ENCODE measurements around the gene UNC13A.
"Not testable (repeated sequence)": the region's sequence is repeated elsewhere in the genome, so short reads cannot be mapped to it uniquely, and the experiment has no call there.

UNC13A gene

DNA sequence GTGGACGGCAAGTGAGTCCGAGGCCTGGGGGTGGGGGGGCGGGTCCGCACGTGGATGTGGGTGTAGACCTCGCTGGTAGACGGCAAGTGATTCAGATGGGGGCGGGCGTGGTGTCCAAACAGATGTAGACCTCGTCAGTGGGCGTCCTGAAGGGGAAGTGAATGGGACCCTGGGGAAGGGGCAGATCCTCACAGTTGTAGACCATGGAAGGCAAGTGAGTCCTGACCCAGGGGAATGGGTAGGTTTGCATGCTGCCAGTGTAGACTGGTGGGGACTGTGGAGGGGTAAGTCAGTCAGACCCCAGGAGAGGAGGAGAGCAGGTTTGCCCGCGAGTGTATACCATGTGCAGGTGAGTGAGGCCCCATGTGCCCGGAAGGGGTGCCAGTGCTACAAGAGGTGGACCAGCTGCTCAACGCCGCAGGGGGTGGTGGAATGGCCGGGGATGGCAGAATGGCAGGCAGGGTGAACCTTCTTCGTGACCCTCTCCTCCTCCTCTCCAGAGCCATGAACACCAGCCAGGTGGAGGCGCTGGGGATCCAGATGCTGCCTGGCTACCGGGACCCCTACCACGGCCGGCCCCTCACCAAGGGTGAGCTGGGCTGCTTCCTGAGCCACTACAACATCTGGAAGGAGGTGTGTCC lies 110.6 kb downstream of the UNC13A start:
- H3K9me3 ChIP-seq (ENCODE audit: control insufficient read depth, low read length): no peaks in the 10 kb centered on the region
- DNase-seq: no peak
- H3K36me3 ChIP-seq (ENCODE audit: control insufficient read depth, insufficient read depth, low read length): peaks cover 49% of the 10 kb centered on the region
- no peak overlapping the region for H3K4me3 ChIP-seq (ENCODE audit: insufficient read depth, low read depth, low read length, poor library complexity, severe bottlenecking)
- H3K27me3 ChIP-seq (replicated peaks; ENCODE audit: control insufficient read depth, insufficient read depth, low read length, poor library complexity, severe bottlenecking): no peaks in the 10 kb centered on the region
- no peak overlapping the region for H3K27ac ChIP-seq (ENCODE audit: insufficient read depth, low read length, poor library complexity, severe bottlenecking)
- no peaks in the 10 kb centered on the region for H3K4me1 ChIP-seq (ENCODE audit: control insufficient read depth, insufficient read depth, low read length, poor library complexity, severe bottlenecking)

DNA sequence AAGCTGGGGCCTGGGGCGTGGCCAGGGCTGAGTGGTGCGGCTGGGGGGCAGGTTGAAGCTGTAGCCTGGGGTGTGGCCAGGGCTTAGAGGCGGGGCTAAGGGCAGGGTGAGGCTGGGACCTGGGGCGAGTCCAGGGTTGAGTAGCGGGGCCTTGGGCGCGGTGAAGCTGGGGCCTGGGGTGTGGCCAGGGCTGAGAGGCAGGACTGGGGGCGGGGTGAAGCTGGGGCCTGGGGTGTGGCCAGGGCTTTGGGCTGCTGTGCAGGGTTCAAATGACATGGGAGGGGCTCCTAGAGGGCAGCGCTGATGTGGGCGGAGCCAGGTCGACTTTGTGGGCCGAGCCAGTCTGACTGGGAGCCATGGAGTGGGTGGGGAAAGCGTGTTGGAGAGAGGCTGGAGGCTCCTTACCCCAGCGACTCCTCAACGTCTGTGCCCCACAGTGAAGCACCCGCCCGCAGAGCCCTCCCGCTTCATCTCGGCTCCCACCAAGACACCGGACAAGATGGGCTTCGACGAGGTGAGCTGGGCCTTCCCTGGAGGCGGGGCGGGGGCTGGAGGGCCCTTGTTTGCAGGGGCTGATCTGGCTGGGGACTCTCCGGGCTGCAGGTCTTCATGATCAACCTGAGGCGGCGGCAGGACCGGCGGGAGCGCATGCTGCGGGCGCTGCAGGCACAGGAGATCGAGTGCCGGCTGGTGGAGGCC lies 111.2 kb downstream of the UNC13A start:
- Histone ChIP-seq H3K36me3 (ENCODE audit: control insufficient read depth, insufficient read depth, low read length) (peaks cover 55% of the 10 kb centered on the region), H3K4me1 (ENCODE audit: control insufficient read depth, insufficient read depth, low read length, poor library complexity, severe bottlenecking) (no peaks in the 10 kb centered on the region), H3K4me3 (ENCODE audit: insufficient read depth, low read depth, low read length, poor library complexity, severe bottlenecking) (no peak overlapping the region), H3K9me3 (ENCODE audit: control insufficient read depth, low read length) (no peaks in the 10 kb centered on the region), H3K27ac (ENCODE audit: insufficient read depth, low read length, poor library complexity, severe bottlenecking) (no peak overlapping the region), H3K27me3 (replicated peaks; ENCODE audit: control insufficient read depth, insufficient read depth, low read length, poor library complexity, severe bottlenecking) (no peaks in the 10 kb centered on the region)
- no peak for DNase-seq

DNA sequence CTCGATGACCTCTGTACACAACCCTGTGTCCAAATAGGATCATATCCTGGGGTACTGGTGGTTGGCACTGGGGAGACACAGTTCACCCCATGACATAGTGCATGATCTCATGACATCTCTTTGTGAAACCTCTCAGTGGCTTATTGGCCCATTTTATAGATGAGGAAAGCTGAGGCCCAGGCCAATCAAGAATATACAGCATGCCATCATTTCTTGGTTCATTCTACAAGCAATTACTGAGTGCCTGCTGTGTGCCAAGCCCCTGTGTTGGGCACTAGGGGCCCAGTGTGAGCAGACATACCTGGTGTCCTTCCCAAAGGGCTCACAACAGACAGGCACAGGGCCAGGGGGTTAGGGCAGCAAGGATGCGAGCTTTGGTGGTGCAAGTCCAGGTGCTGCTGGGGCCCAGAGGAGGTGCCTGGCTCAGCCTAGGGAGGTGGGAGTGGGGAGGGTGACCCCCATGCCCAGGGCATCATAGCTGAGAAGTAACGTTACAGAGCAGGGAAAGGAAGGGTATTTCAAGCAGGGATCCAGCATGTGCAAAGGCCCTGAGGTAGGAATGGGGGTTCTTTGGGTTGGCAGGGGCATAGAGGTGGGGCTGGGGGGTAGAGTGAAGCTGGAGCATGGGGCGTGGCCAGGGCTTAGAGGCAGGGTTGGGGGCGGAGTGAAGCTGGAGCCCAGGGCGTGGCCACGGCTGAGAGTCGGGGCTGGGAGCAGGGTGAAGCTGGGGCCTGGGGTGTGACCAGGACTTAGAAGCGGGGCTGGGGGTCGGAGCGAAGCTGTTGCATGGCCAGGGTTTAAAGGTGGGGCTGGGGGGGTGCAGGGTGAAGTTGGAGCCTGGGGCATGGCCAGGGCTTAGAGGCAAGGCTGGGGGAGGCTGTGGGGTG lies 112.0 kb downstream of the UNC13A start:
- Histone ChIP-seq H3K4me1 (ENCODE audit: control insufficient read depth, insufficient read depth, low read length, poor library complexity, severe bottlenecking) (no peaks in the 10 kb centered on the region), H3K27me3 (replicated peaks; ENCODE audit: control insufficient read depth, insufficient read depth, low read length, poor library complexity, severe bottlenecking) (no peaks in the 10 kb centered on the region), H3K27ac (ENCODE audit: insufficient read depth, low read length, poor library complexity, severe bottlenecking) (no peak overlapping the region), H3K4me3 (ENCODE audit: insufficient read depth, low read depth, low read length, poor library complexity, severe bottlenecking) (no peak overlapping the region), H3K36me3 (ENCODE audit: control insufficient read depth, insufficient read depth, low read length) (peaks cover 56% of the 10 kb centered on the region), H3K9me3 (ENCODE audit: control insufficient read depth, low read length) (no peaks in the 10 kb centered on the region)
- DNase-seq: no peak

DNA sequence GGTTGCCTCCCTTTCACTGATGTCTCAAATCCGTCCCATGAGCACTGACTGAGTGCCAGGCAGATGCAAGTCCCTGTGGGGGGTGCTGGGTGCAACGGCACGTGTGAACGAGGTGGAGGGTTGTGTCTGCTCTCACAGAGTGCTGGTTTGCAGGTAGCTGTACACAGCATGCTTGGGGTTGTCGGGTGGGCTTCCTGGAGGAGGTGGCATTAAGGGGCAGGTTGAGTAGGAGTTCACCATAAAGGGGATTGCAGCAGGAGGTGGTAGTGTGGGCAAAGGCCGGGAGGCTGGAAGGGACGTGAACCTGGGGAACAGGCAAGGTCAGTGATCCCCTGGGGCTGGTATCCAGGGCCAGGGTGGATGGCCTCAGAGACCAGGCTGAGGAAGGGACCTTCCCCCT lies 115.5 kb downstream of the UNC13A start:
- Histone ChIP-seq H3K27me3 (replicated peaks; ENCODE audit: control insufficient read depth, insufficient read depth, low read length, poor library complexity, severe bottlenecking) (no peaks in the 10 kb centered on the region), H3K4me3 (ENCODE audit: insufficient read depth, low read depth, low read length, poor library complexity, severe bottlenecking) (no peak overlapping the region), H3K27ac (ENCODE audit: insufficient read depth, low read length, poor library complexity, severe bottlenecking) (no peak overlapping the region), H3K36me3 (ENCODE audit: control insufficient read depth, insufficient read depth, low read length) (peaks cover 54% of the 10 kb centered on the region), H3K4me1 (ENCODE audit: control insufficient read depth, insufficient read depth, low read length, poor library complexity, severe bottlenecking) (no peaks in the 10 kb centered on the region), H3K9me3 (ENCODE audit: control insufficient read depth, low read length) (no peaks in the 10 kb centered on the region)
- no peak for DNase-seq

DNA sequence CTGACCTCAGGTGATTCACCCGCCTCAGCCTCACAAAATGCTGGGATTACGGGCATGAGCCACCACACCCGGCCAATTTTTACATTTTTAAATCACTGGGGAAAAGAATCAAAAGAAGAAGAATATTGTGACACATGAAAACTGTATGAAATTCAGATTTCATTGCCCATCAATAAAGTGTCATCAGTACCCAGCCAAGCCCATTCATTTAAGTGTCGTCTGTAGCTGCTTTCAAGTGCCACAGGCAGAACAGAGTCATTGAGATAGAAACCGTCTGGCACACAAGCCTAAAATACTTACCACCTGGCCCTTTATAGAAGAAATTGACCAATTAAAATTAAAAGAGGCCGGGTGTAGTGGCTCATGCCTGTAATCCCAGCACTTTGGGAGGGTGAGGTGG lies 117.4 kb downstream of the UNC13A start:
- Histone ChIP-seq H3K36me3 (ENCODE audit: control insufficient read depth, insufficient read depth, low read length) (peaks cover 62% of the 10 kb centered on the region), H3K9me3 (ENCODE audit: control insufficient read depth, low read length) (no peaks in the 10 kb centered on the region), H3K27ac (ENCODE audit: insufficient read depth, low read length, poor library complexity, severe bottlenecking) (no peak overlapping the region), H3K4me3 (ENCODE audit: insufficient read depth, low read depth, low read length, poor library complexity, severe bottlenecking) (no peak overlapping the region), H3K4me1 (ENCODE audit: control insufficient read depth, insufficient read depth, low read length, poor library complexity, severe bottlenecking) (no peaks in the 10 kb centered on the region), H3K27me3 (replicated peaks; ENCODE audit: control insufficient read depth, insufficient read depth, low read length, poor library complexity, severe bottlenecking) (no peaks in the 10 kb centered on the region)
- no peak for DNase-seq

DNA sequence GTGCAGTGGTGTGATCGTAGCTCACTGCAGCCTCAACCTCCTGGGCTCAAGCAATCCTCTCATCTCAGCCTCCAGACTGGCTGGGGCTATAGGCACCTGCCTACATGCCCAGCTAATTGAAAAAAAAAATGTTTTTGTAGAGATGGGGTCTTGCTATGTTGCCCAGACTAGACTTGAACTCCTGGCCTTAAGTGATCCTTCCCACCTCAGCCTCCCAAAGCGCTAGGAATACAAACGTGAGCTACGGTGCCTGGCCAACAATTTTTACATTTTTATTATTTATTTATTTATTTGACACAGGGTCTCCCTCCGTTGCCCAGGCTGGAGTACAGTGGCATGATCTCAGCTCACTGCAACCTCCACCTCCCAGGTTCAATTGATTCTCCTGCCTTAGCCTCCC lies 117.9 kb downstream of the UNC13A start:
- not testable (repeated sequence) for H3K27me3 ChIP-seq (replicated peaks; ENCODE audit: control insufficient read depth, insufficient read depth, low read length, poor library complexity, severe bottlenecking); H3K27ac ChIP-seq (ENCODE audit: insufficient read depth, low read length, poor library complexity, severe bottlenecking); DNase-seq; H3K4me1 ChIP-seq (ENCODE audit: control insufficient read depth, insufficient read depth, low read length, poor library complexity, severe bottlenecking); H3K9me3 ChIP-seq (ENCODE audit: control insufficient read depth, low read length); H3K4me3 ChIP-seq (ENCODE audit: insufficient read depth, low read depth, low read length, poor library complexity, severe bottlenecking)
- H3K36me3 ChIP-seq (ENCODE audit: control insufficient read depth, insufficient read depth, low read length): peaks cover 62% of the 10 kb centered on the region

DNA sequence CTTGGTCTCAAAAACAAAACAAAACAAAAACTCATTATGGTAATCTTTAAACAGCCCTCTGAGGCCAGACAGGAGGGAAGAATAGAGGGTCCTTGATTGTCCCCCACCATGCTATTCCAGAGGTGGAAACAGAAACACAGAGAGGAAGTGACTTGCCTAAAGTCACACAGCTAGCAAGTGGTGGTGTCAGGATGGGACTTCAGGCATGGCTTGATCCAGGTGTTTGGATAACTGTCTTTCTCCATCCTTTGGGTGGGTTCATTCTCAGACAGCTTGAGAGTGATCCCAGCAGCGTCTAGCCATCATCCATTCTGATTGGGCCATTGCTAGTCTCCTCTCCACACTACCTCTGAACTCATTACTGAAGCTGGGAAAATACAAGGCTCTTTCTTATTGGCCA lies 120.2 kb downstream of the UNC13A start:
- Histone ChIP-seq H3K27me3 (replicated peaks; ENCODE audit: control insufficient read depth, insufficient read depth, low read length, poor library complexity, severe bottlenecking) (no peaks in the 10 kb centered on the region), H3K4me1 (ENCODE audit: control insufficient read depth, insufficient read depth, low read length, poor library complexity, severe bottlenecking) (no peaks in the 10 kb centered on the region), H3K4me3 (ENCODE audit: insufficient read depth, low read depth, low read length, poor library complexity, severe bottlenecking) (no peak overlapping the region), H3K9me3 (ENCODE audit: control insufficient read depth, low read length) (no peaks in the 10 kb centered on the region), H3K36me3 (ENCODE audit: control insufficient read depth, insufficient read depth, low read length) (peaks cover 71% of the 10 kb centered on the region), H3K27ac (ENCODE audit: insufficient read depth, low read length, poor library complexity, severe bottlenecking) (no peak overlapping the region)
- DNase-seq: no peak

DNA sequence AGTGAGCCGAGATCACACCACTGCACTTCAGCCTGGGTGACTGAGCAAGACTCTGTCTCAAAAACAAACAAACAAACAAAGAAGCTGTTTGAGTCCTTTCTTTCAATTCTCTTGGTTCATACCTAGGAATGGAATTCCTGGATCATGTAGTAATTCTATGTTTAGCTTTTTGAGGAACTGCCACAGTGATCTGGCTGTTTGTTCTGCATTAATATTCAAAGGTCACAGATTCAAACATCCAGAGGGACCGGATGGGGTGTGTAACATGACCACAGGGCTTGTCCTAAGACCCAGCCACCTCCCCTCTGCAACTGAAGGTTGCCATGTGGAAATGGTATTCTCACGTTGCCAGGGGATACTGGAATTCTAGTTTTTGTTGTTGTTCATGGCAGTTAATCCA lies 122.5 kb downstream of the UNC13A start:
- no peaks in the 10 kb centered on the region for H3K27me3 ChIP-seq (replicated peaks; ENCODE audit: control insufficient read depth, insufficient read depth, low read length, poor library complexity, severe bottlenecking)
- H3K4me1 ChIP-seq (ENCODE audit: control insufficient read depth, insufficient read depth, low read length, poor library complexity, severe bottlenecking): no peaks in the 10 kb centered on the region
- no peak overlapping the region for H3K4me3 ChIP-seq (ENCODE audit: insufficient read depth, low read depth, low read length, poor library complexity, severe bottlenecking)
- DNase-seq: no peak
- H3K27ac ChIP-seq (ENCODE audit: insufficient read depth, low read length, poor library complexity, severe bottlenecking): no peak overlapping the region
- H3K36me3 ChIP-seq (ENCODE audit: control insufficient read depth, insufficient read depth, low read length): peaks cover 65% of the 10 kb centered on the region
- no peaks in the 10 kb centered on the region for H3K9me3 ChIP-seq (ENCODE audit: control insufficient read depth, low read length)

DNA sequence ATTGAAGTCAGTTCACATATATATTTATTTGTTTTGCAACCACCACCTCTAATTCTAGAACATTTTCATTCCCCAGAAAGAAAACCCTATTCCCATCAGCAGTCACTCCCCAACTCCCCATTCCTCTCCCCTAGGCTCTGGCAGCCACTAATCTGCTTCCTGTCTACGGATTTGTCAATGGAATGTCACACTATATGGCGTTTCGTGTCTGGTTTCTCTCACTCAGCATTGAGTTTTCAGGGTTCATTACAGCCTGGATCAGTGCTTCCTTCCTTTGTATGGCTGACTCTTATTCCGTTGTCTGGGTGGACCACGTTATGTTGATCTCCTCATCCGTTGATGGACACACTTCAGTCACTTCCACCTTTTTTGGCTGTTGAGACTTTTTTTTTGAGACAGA lies 123.4 kb downstream of the UNC13A start:
- peaks cover 70% of the 10 kb centered on the region for H3K36me3 ChIP-seq (ENCODE audit: control insufficient read depth, insufficient read depth, low read length)
- no peak for DNase-seq
- no peaks in the 10 kb centered on the region for H3K9me3 ChIP-seq (ENCODE audit: control insufficient read depth, low read length)
- no peaks in the 10 kb centered on the region for H3K4me1 ChIP-seq (ENCODE audit: control insufficient read depth, insufficient read depth, low read length, poor library complexity, severe bottlenecking)
- H3K27me3 ChIP-seq (replicated peaks; ENCODE audit: control insufficient read depth, insufficient read depth, low read length, poor library complexity, severe bottlenecking): no peaks in the 10 kb centered on the region
- H3K27ac ChIP-seq (ENCODE audit: insufficient read depth, low read length, poor library complexity, severe bottlenecking): no peak overlapping the region
- no peak overlapping the region for H3K4me3 ChIP-seq (ENCODE audit: insufficient read depth, low read depth, low read length, poor library complexity, severe bottlenecking)

DNA sequence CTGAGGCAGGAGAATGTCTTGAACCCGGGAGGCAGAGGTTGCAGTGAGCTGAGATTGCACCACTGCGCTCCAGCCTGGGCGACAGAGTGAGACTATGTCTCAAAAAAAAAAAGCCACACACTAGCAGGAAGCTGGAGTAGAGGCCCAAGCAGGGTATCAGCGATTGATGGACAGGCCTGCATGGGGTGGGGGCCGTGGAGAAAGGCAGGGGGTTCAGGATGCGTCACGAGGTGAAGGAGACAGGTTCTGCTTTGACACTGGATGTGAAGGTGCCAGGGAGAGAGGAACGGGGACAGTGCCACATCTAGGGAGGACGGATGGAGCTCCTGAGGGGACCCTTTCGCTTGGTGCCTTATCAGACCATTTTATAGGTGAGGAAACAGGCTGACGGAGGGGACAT lies 125.6 kb downstream of the UNC13A start:
- no peak overlapping the region for H3K27ac ChIP-seq (ENCODE audit: insufficient read depth, low read length, poor library complexity, severe bottlenecking)
- no peaks in the 10 kb centered on the region for H3K4me1 ChIP-seq (ENCODE audit: control insufficient read depth, insufficient read depth, low read length, poor library complexity, severe bottlenecking)
- H3K4me3 ChIP-seq (ENCODE audit: insufficient read depth, low read depth, low read length, poor library complexity, severe bottlenecking): no peak overlapping the region
- no peak for DNase-seq
- peaks cover 57% of the 10 kb centered on the region for H3K36me3 ChIP-seq (ENCODE audit: control insufficient read depth, insufficient read depth, low read length)
- no peaks in the 10 kb centered on the region for H3K9me3 ChIP-seq (ENCODE audit: control insufficient read depth, low read length)
- H3K27me3 ChIP-seq (replicated peaks; ENCODE audit: control insufficient read depth, insufficient read depth, low read length, poor library complexity, severe bottlenecking): no peaks in the 10 kb centered on the region

Data from effector memory CD4-positive, alpha-beta T cell (primary cell).